Lower lobe of right lung (tissue), 2 donors: ENCODE results near the gene DYSF. TPM values are rescaled to one million over a fixed set of nuclear protein-coding genes. Genes with fewer than 3 reads are reported as not detected.

Experiments used
- ATAC-seq, 2 donors: fragments of 200-7000 bp; cut with Tn5 transposase; one replicate each; pipeline ENCODE4 v1.9.1; 2020 to 2022; ENCODE audit warnings: mild to moderate bottlenecking in 2 of 2, moderate library complexity in 2 of 2
- DNase-seq: peaks from one replicate; pipeline ENCODE4 v3.0.0-alpha.2; 2020
- H3K27ac ChIP-seq: fragments of 200-600 bp; one replicate; pipeline ENCODE4 v1.8.0; 2022
- H3K27me3 ChIP-seq: fragments of 200-600 bp; one replicate; pipeline ENCODE4 v1.8.0; 2022; ENCODE audit warnings: low read depth
- H3K36me3 ChIP-seq: fragments of 200-600 bp; one replicate; pipeline ENCODE4 v1.8.0; 2022; ENCODE audit warnings: mild to moderate bottlenecking
- H3K4me1 ChIP-seq: fragments of 200-600 bp; one replicate; pipeline ENCODE4 v1.8.0; 2022
- H3K4me3 ChIP-seq: fragments of 200-600 bp; one replicate; pipeline ENCODE4 v1.8.0; 2022; ENCODE audit warnings: mild to moderate bottlenecking
- H3K9me3 ChIP-seq: fragments of 200-600 bp; one replicate; pipeline ENCODE4 v1.8.0; 2022
- intact Hi-C: fragments of 100-400 bp; cut with DNase I; formaldehyde crosslinking; loops from one replicate; pipeline ENCODE4 v1.11.0; 2022
- total RNA-seq: library from RNA; stranded (reverse); fragmentation: NEBNext Ultra II Directional; extraction: Animal tissue kit (Norgen Biotek cat#: 25700); gene quantifications from one replicate; pipeline ENCODE4 v1.2.1, GENCODE V29; 2021
- TF ChIP-seq, protein P1 (sequence below): fragments of 200-600 bp; IDR thresholded peaks from one replicate; pipeline ENCODE4 v1.8.0; 2022; ENCODE audit warnings: antibody characterized with exemption, mild to moderate bottlenecking
- donor health status: DM: no; HTN: yes; CAD: no; lungs with severe emphysema.

DYSF gene
- total RNA-seq, 1 donor from 2014 or later, result 41.2 TPM

DNA sequence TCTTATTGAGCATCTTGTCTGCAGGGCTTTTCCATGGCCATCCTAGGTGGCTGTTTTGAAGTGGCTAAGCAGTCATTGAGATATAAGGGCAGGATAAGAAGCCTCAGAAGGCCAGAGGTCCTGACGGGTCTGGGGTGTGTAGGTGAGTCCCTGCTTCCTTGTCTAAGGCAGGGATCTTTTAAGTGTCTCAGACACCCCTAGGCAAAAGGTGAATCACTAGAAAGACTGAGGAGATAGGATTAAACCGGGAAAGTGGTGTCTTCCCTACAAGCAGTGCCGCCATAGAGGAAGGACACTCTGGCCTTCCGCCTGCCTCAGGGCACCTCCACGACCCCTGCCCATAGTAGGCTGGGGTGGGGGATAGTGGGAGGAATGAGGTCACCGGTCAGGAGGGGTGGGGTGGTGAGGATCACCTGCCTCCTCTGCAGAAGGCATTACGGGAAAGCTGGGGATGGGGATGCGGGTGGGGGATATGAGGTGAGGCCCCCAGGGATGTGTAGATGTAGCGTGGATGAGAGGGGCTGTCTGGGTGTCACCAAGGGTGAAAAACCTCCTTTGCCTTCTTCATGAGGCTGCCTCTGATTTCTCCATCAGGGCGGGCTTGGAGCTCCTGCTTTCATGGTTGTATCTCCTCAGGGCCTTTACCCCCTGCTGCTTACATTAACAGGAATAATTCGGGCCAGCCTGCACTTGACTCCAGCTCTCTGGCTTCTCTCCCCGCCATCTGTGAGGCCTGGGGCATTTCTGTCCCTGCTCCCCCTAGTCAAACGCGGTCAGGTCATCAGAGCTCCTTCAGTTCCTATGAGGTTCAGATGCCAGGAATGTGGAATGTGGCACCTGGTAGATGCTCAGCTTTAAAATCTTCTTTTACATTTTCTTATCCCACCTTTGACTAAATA, 244.0 kb downstream of the DYSF start:
- TF ChIP-seq, protein P1, sequence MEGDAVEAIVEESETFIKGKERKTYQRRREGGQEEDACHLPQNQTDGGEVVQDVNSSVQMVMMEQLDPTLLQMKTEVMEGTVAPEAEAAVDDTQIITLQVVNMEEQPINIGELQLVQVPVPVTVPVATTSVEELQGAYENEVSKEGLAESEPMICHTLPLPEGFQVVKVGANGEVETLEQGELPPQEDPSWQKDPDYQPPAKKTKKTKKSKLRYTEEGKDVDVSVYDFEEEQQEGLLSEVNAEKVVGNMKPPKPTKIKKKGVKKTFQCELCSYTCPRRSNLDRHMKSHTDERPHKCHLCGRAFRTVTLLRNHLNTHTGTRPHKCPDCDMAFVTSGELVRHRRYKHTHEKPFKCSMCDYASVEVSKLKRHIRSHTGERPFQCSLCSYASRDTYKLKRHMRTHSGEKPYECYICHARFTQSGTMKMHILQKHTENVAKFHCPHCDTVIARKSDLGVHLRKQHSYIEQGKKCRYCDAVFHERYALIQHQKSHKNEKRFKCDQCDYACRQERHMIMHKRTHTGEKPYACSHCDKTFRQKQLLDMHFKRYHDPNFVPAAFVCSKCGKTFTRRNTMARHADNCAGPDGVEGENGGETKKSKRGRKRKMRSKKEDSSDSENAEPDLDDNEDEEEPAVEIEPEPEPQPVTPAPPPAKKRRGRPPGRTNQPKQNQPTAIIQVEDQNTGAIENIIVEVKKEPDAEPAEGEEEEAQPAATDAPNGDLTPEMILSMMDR, result no peak
- Histone ChIP-seq H3K4me1 (no peaks in the 10 kb centered on the region), H3K27ac (no peak overlapping the region), H3K36me3 (no peaks in the 10 kb centered on the region), H3K27me3 (no peaks in the 10 kb centered on the region), H3K9me3 (no peaks in the 10 kb centered on the region), H3K4me3 (no peak overlapping the region)
- no peak for DNase-seq
- intact Hi-C loops, result no loop called here
- ATAC-seq, result no peak

DNA sequence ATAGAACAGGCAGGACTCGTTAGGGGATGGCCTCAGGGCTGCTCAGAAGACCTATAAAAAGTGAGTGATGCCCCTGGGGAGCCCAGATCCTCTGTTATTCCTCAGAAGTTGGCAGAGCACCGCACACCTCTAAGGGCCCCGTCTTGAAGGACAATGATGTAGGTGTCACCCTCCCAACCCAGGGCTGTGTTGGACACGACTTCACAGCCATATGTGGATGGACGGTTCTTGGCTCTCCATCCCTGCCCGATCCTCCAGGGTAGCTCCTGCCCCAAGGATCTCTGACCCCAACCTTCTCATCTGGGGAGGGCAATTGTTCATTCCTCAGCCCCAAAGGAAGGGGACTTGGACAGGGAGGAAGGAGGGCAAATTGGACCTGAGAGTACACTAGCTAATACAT, 246.1 kb downstream of the DYSF start:
- Histone ChIP-seq H3K36me3 (no peaks in the 10 kb centered on the region), H3K9me3 (no peaks in the 10 kb centered on the region), H3K4me1 (no peaks in the 10 kb centered on the region), H3K27ac (no peak overlapping the region), H3K27me3 (no peaks in the 10 kb centered on the region), H3K4me3 (no peak overlapping the region)
- DNase-seq (no peak), ATAC-seq (no peak)
- TF ChIP-seq, protein P1, result no peak
- intact Hi-C loops, result no loop called here

DNA sequence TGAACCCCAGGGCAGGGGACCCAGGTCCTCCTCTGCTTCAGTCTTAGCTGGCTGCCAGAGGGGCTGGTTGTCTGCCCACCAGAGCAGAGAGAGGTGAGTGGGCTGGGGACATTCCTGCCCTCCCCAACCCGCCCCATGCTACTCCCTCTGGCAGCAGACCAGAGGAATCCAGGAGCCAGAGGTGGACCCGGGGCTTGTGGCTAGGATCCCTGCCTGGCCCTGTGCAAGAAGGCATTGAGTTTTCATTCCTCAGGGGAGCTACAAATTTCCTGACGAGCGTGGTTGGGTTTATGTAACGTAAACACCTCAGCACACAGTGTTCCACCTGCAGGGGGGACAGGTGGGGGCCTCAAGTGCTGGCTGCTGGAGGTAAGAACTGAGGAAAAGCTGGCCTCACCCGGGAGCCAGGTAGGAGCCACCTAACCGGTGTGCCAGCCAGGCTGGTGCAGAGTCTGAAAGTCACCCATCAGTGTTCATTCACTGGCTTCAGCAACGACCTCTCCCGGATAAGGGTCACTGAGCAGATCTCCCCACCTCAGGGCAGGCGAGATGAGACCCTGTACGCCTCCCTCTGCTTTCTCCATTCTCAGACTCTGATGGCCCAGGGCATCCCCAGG, 246.8 kb downstream of the DYSF start:
- DNase-seq (no peak), ATAC-seq (peak in 1 of 2 donors; percentile 19)
- Histone ChIP-seq H3K4me3 (no peak overlapping the region), H3K36me3 (no peaks in the 10 kb centered on the region), H3K27me3 (no peaks in the 10 kb centered on the region), H3K4me1 (no peaks in the 10 kb centered on the region), H3K27ac (no peak overlapping the region), H3K9me3 (no peaks in the 10 kb centered on the region)
- TF ChIP-seq, protein P1, result no peak
- intact Hi-C loops, result no loop called here

DNA sequence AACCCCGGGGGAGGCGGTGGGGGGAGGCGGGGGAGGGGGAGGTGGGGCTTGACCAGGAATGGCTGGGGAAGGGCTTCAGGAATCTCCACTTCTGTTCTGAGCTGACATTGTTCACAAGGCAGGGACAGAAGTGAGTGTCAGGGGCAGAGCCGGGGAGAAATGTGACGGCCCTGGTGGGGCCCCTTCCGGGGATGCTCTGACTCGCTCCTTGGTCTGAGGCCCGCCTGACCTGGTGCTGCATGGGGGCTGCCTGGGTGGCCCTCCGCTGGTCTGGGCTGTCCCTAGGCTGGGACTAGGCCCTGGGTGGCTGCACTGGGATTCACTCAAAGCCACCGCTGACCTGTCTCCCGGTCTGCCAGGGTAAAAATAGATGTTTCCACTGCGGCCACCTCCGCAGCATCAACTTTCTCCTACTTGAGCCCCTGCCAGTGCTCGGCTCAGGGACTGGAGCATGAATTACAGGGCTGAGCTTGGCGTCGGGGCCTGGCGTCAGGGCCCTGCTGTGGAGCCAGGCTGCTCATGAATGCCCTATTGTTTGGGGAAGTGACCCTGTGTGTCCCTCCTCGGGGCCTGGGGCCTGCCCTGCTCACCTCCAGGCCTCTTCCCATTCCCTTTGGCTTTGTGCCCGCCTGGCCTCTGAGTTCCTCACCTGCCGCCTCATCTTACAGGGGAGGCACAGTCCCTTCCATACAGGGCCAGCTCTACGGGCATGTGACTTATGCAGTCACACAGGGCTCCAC, 247.5 kb downstream of the DYSF start:
- H3K36me3 ChIP-seq, result no peaks in the 10 kb centered on the region
- no peak overlapping the region for H3K4me3 ChIP-seq
- no peaks in the 10 kb centered on the region for H3K27me3 ChIP-seq
- intact Hi-C loops, result no loop called here
- H3K4me1 ChIP-seq, result no peaks in the 10 kb centered on the region
- ATAC-seq (no peak), DNase-seq (no peak)
- H3K9me3 ChIP-seq, result no peaks in the 10 kb centered on the region
- H3K27ac ChIP-seq, result no peak overlapping the region
- TF ChIP-seq, protein P1, result no peak

DNA sequence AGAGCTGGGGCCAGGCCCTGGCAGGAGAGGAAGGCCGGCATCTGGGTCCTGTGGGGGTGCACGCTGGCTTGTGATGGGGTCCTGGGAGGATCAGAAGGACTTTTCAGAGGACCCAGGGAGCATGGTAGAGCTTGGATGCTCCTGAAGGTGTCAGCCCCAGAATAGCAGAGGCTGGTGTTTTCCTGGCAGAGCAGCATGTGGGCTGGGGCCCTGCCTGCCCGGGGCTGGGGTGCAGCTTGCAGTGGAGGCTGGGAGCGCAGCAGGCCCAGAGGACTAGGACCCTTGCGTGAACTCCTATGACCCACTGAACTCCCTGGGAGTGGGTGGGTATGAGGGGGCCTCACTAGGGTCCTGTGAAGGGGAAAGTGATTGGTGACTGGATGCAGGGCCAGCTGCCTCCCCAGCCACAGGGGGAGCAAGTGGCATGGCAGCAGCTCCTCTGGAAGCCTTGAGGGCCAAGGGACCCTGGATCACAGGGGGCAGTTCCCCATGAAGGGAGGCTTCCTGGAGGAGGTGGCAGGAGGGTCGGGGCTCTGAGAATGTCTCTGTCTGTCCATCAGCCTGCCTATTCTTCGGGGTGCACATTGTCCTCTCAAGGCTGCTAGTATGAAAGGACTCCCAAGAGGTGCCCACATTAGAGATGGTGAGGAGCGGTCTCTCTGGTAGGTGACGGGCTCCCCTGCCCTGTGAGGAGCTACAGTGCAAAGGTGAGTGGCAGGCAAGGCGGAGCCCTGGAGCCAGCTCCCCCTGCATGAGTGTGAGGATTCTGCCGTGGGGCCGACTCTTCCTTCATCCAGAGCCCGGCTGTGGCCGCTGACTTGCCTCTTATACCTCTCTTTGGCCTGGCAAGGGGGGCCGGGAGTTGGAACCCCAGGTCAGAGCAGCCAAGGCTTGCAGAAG, 249.0 kb downstream of the DYSF start:
- no peak overlapping the region for H3K4me3 ChIP-seq
- DNase-seq (no peak), ATAC-seq (no peak)
- H3K36me3 ChIP-seq, result no peaks in the 10 kb centered on the region
- no peaks in the 10 kb centered on the region for H3K9me3 ChIP-seq
- no peaks in the 10 kb centered on the region for H3K27me3 ChIP-seq
- H3K4me1 ChIP-seq, result no peaks in the 10 kb centered on the region
- intact Hi-C loops, result no loop called here
- H3K27ac ChIP-seq, result no peak overlapping the region
- TF ChIP-seq, protein P1, result no peak
